GM21423 (cell line): Measurements from ENCODE around the gene MYO7B.

Experiments used
- ATAC-seq: cut with Tn5 transposase; IDR thresholded peaks from one replicate; pipeline ENCODE4 v1.9.1; 2021; ENCODE audit warnings: mild to moderate bottlenecking, moderate library complexity; ENCODE audit not compliant: unreplicated experiment

MYO7B gene

DNA sequence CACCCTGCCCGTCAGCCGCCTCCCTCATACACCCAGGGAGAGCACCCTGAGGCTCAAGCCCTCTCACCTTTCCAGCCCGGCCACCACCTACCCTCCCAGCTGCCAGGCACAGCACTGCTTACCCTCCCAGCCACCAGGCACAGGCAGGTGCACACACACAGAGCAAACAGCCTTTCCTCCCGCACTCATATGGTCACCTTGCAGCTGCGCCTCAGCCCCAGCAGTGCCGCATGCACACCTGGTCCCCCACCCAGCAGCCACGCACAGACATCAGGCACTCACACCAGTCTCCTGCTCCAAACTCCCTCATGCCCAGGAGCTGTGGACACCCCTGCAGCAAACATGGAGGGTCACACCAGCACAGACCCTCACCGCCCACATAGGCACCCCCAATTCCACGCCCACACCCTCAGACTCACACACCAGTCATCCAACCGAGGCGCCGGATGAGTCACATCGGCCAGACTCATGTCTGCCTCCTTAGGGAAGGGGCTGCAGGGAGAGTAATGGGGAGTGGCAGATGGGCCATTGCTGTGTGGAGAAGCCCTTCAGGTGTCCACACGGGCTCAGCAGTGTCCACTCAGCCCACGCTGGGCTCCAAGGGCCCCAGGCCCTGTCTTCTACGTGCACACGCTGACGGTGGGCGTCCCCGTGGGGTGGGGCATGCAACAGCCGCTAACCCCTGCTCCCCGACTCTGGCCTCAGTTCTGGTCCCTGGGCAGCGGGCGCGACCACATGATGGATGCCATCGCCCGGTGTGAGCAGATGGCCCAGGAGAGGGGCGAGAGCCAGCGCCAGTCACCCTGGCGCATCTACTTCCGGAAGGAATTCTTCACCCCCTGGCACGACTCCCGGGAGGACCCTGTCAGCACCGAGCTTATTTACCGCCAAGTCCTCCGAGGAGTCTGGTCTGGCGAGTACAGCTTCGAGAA lies 88.2 kb downstream of the MYO7B start:
- no peak for ATAC-seq

DNA sequence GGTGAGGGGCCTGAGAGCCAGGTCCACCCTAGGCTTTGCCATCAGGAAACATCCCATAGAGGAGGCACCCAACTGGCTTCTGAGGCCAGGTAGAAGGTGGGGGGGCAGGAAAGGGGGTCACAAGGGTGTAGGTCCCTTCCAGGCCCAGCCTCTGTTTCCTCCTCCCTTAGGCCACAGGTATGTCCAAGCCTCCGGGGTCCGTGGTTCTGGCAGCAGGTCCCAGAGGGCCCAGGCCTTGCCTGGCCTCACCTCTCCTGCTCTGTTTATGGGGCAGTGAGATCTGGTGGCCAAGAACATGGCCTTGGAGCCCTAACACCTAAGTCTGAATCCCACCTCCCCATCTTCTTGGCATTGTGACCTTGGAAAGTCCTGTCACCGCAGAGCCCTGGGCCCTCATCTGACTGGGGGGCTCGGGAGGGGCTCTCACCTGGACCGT lies 88.9 kb downstream of the MYO7B start:
- ATAC-seq: no peak

DNA sequence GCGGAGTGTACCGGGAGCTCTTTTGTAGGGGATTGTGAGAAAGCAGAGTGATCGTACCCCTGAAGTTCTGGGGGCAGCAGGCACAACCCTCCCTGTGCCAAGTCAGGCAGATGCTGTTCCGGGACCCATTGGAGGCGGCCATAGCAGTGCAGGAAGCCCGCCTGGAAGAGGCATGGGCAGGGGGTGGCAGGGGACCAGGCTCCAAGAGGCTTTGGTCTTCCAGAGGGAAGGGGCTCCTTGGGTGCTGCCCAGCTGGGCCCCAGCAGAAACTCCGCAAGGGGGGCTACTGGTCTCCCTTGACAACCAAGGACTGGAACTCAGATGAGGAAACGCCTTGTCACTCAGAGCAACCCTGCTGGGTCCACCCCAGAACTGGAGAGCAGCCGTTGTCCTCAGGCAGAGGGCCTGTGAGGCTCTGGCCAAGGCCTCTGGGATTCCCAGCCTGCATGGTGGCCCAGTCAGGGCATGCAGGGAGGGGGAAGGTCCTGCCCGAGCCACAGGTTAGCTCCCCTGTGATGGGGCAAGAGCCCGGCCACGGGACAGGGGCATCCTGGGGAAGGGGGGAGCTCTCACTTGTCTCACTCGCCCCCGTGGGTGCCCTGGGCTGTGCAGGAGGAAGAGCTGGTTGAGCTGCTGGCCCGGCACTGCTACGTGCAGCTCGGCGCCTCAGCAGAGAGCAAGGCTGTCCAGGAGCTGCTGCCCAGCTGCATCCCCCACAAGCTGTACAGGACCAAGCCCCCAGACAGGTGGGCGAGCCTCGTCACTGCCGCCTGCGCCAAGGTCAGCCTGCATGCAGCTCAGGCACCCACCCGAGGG lies 89.5 kb downstream of the MYO7B start:
- no peak for ATAC-seq

DNA sequence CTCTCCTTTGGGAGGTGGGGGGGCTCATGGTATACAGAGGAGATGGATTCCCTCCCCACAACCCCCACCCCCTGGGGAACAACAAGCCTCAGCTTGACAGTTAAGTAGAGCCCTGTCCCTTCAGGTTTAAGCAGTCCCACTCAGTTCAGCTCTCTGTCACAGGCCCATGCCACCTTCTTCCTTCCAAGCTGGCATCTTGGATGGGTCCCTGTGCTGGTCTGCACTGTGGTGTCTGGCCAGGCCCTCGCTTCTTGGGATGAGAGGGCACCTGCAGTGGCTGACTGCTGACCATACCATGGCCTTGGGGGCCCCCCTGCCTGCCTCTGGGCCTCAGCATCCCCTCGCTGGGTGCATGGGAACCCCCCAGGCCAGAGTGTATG lies 90.1 kb downstream of the MYO7B start:
- no peak for ATAC-seq

DNA sequence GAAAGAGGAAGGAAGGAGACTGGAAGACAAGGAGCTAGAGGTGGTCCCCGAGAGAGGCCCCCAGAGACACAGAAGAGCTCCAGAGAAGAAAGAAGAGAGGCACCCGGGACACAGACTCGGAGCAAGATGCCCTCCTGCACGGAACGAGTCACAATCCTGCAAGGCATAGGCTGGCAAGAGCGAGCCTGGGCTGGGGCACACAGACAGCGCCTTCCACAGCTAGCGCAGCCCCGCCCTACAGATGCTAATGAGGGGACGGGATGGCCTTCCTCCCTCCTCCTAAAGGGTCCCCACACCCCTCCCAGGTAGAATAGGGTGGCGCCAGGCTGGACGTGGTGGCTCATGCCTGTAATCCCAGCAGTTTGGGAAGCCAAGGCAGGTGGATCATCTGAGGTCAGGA lies 90.7 kb downstream of the MYO7B start:
- ATAC-seq: no peak

DNA sequence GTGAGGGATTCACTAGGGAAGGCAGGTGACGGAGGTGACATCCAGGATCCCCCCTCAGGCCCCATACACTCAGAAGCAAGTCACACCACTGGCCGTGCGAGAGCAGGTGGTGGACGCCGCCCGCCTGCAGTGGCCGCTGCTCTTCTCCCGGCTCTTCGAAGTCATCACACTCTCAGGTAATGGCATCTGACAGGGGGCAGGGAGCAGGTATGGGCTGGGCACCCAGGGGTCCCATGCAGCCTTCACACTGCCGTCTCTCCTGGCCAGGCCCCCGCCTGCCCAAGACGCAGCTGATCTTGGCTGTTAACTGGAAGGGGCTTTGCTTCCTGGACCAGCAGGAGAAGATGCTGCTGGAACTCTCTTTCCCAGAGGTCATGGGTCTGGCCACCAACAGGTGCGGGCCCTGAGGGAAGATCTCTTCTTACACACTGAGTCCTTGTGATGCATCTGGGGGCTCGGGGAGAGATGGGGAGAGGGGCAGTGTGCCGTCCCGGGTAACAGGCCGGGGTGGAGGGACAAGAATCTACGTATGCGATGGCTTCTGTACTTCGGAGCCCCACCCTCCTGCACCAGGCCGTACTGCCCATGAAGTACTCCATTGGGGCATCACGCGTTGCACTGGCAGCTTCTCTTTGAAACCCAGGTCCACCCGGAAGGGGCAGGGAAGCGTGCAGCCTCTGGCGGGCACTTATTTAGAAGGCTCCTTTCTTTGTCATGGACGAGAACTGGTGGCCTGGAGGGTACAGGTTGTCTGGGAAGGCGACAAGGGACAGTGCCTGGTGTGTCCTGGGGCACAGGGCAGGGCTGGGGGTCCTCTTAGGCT lies 91.6 kb downstream of the MYO7B start:
- ATAC-seq: no peak

DNA sequence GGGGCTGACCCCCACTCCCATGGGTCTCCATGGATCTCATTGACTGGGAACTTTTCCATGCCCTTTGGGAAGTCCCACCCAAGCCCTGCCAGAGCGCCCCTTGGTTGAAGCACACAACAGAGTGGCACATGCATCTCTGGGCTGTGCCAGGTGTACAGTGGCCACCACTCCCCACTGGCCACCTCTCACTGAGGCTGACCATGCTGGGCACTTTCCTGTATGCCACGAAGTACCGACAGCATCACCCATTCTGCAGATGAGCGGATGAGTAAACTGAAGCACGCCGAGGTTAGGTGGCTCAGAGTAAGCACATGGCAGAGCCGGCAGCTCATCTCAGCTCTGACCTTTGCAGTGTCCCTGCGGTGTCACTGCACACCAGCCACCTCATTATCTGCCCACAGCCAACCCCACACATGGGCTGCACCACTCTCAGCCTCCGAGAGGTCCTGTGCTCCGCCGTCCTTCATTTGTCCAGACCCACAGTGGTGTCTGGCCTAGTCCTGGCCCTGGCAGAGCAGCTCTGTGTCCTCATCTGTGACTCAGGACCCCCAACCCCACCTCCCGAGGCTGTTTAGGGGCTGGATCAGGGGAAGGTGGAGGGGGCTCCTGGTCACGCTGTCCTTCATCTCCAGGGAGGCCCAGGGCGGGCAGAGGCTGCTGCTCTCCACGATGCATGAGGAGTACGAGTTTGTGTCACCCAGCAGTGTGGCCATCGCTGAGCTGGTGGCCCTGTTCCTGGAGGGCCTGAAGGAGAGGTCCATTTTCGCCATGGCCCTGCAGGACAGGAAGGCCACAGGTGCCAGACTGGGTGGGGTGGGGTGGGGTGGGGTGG lies 92.5 kb downstream of the MYO7B start:
- no peak for ATAC-seq

DNA sequence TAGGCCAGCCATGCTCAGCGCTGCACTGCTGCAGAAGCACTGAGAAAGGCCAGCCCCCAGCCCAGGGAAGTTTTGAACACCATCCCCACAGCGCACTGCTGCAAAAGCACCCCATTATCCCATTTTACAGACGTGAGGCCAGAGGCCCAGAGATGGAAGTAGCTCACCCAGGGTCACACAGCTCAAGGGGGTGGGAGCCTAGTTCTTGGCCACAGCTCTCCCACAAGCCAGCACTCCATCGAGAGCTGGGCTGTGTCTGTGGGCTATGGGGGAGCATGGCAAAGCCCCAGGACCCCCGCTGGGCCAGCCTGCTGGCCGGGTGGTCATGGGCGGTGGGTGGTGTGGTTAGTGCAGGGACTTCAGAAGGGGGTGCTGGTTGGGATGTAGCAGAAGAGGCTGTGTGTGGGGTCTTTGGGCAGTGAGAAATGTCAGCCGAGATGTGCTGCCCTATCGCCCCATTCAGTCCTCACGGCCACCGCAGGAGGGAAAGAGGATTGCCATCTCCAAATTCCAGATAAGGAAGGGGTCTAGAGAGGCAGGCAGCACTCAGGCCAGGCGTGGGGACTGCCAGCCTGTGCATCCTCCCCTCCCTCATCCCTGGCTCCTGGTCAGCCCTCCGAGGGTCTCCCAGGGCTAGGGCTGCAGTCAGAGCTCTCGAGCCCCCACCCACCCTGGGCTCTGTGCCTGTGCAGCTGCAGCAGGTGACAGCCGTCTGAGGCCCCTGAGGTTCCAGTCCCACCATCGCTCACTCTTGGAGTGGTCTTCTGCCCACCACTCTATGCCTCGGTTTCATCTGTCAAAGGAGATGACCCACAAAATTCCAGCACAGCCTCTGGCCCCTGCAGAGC lies 93.5 kb downstream of the MYO7B start:
- no peak for ATAC-seq

DNA sequence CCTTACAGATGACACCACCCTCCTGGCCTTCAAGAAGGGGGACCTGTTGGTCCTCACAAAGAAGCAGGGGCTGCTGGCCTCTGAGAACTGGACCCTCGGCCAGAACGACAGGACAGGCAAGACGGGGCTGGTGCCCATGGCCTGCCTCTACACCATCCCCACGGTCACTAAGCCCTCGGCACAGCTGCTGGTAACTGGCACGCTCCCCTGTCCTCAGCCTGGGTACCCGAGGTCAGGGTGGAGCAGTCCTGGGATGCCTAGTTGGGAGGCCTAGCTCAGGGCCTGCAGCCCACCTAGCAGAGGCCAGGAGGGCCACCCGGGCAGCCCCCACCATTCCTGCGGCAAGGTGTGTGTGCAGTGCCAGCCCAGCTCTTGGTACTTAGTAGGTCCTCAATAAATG lies 94.2 kb downstream of the MYO7B start:
- no peak for ATAC-seq

DNA sequence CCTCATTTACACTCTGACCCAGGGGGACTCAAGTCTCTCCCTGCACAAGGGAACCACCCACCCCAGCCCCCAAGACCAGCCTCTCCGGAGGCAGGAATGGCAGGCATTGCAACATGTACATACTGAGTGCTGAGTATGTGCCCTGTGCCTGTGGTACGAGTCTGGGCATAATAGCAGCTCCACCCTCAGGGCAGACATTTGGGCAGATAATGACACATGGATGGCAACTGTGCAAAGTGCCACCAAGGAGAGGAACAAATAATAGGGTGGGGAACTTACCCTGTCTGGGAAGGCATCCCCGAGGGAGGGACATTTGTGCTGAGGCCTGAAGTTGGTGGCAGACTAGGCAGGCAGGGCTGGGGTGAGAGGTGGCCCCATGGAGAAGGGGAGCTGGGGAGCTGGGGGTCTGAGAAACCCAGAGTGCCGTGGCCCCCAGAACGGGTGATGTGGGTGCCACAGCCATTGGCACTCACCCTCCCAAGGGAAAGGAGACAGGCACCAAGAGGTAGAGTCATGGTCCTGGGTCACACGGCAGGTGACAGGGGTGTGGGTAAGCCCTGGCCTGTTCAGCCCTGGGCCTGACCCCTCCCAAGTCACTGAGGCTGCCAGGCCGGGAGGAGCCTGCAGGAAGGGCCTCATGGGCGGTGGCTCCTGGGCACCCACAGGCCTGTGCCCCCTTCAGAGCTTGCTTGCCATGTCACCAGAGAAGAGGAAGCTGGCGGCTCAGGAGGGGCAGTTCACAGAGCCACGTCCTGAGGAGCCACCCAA lies 94.8 kb downstream of the MYO7B start:
- no peak for ATAC-seq

DNA sequence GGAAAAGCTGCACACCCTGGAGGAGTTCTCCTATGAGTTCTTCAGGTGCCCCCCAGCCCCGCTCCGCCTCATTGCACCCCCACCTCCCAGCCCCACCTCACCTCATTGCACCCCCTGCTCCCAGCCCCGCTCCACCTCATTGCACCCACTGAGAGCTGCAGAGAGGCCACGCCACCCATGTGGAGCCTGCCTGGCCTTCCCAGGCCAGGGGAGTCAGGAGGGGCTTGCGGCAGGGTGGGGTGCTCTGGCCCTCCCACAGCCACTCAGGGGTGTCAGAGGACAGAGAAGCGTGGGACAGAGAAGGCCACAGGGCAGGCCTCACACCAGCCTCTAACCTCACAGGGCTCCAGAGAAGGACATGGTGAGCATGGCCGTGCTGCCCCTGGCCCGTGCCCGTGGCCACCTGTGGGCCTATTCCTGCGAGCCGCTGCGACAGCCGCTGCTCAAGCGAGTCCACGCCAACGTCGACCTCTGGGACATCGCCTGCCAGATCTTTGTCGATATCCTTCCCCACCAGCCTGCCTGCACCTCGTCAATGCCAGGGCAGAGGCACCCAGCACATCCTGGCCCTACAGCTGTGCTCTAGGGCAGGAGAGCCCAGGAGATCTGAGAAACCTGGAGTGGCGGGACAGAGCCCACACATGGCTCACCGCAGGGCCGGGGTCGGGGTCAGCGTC lies 95.5 kb downstream of the MYO7B start:
- ATAC-seq: no peak

DNA sequence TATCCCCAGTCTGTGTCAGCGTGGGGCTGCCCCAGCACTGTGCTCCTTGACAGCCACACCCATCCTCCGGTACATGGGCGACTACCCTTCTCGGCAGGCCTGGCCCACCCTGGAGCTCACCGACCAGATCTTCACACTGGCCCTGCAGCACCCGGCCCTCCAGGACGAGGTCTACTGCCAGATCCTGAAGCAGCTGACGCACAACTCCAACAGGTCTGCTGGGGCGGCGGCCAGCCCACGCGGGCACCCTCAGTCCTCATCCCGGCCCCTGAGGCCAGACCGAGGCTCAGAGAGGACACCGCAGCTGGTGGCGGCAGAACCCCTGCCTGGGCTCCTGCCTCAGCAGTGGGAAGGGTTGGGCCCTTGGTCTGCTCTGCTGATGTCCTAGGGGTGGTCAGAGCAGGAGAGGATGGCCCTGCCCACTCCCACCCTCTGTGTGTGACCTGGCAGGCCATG lies 96.1 kb downstream of the MYO7B start:
- no peak for ATAC-seq

DNA sequence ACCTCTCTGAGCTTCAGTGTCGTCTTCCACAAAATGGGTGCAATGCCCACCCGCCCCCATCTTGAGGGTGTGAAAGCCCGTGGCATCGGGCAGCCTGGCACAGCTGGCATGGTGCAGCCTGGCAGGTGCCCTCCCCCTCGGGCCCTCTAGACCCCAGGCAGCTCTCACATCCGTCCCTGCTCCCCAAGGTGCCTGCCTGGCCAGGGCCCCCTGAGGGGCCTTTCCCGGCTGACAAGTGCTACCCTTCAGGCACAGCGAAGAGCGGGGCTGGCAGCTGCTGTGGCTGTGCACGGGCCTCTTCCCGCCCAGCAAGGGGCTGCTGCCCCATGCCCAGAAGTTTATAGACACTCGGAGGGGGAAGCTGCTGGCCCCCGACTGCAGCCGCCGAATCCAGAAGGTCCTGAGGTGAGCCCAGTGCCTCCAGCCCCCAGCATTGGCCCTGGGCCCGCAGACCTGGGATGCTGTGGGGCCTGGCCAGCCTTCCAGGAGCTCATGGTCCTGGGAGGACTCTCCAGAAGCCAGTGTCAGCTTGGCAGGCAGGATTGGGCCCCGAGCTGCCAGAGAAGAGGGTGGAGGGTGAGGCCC lies 96.6 kb downstream of the MYO7B start:
- ATAC-seq: no peak

DNA sequence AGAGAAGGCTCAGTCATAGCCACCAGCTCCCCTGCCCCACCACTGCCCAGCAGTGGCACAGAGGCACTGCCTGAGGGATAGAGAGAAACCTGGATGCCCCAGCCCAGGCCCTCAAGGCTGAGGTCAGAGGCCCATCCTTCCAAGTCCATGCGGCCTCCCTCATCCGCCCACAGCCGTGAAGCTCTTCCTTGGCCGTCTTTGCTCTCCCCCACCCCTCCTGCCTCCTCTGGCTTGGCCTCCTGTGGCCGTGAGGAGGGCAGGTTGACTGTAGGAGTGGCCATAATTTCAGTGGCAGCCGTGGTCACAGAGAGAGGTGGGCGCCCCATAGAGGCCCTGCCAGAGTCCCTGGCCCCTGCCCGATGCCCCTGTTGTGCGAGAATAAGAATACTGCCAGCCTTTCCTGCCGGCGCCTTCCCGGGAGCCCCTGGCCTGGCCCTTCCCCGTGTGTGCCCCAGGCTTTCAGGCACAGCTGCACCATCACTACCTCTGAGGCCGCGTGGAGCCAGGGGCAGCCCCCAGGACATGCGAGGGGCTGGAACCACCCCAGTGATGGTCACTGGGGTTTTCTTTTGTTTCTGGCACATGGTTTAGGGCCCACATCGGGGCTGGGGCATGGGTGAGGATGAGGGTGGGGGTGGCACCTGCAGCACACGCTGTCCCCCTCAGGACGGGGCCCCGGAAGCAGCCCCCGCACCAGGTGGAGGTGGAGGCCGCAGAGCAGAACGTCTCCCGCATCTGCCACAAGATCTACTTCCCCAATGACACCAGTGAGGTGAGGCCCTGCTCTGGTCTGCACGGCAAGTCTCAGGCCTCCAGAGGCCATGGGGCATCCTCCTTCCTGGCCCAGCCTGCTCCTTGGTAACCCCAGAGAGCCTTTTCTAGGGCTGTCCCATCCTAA lies 97.4 kb downstream of the MYO7B start:
- peak; percentile 58 for ATAC-seq

DNA sequence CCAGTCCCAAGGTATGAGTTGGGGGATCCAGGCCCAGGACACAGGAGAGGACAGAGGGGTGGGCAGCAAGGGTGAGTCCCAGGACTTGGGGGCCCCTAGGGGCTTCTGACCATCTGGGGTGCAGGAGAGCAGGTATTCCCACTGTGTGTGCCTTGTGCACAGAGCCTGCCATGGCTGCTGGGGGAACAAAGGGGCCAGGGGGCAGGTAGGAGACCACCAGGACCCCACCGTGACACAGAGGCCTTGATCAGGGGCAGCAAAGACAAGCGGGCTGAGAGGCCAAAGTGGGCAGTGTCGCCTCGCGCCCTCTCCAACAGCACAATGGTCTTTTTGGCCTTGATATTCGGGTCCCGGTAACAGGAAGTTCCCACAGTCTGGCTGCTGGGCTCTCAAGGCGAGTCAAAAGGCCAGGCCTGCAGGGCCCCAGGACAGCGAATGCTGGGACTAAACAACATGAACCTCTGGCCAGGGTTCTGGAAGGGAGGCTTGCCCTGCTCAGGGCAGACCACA lies 98.1 kb downstream of the MYO7B start:
- no peak for ATAC-seq

DNA sequence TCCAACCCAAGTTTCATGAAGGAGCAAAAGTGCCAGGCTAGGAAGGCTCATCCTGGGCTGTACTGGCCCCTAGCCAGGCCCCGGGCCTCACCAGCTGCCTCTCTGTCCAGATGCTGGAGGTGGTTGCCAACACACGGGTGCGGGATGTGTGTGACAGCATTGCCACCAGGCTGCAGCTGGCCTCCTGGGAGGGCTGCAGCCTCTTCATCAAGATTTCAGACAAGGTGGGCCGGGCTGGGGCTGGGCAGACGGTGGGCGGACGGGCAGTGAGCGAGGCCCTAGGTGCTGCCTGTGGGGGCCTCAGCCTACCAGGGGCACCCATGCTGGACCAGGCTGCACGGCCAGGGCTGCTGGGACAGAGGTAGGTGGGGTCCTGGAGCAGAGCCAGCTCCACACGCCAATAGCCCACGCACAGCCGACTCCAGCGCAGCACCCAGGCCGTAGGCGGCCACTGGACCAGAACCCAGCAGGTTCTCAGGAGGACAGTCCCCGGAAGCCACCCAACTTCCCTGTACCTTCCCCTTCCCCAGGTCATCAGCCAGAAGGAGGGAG lies 98.7 kb downstream of the MYO7B start:
- ATAC-seq: no peak
